ENCODE data around the gene SPEF1. TPM values are rescaled to one million over a fixed set of nuclear protein-coding genes. Genes with fewer than 3 reads are reported as not detected.

SPEF1 gene
- total RNA-seq, 2 donors from 2014 or later = 0.35 to 0.44 TPM

GRCh38 chr20:3753098-3753497 is 28.1 kb downstream of the SPEF1 start:
- peaks cover 49% of the 10 kb centered on the region for H3K27me3 ChIP-seq (ENCODE audit: control insufficient read depth, insufficient read depth, low read length, poor library complexity, severe bottlenecking)
- no peak overlapping the region for H3K27ac Mint-ChIP-seq
- no peaks in the 10 kb centered on the region for H3K4me1 ChIP-seq (ENCODE audit: control insufficient read depth, insufficient read depth, low read length)
- no peaks in the 10 kb centered on the region for H3K9me3 Mint-ChIP-seq
- H3K4me3 Mint-ChIP-seq = no peak overlapping the region
- peaks cover 6% of the 10 kb centered on the region for H3K36me3 Mint-ChIP-seq (ENCODE audit: low read depth)
- H3K4me1 Mint-ChIP-seq = peaks cover 4% of the 10 kb centered on the region
- DNase-seq = peak; percentile 92
- H3K27ac ChIP-seq (ENCODE audit: low read depth, low read length) = no peak overlapping the region
- H3K27me3 Mint-ChIP-seq (ENCODE audit: insufficient read depth) = peaks cover 48% of the 10 kb centered on the region
- 37 to 60% methylated on average over 1 to 4 of the region's 4 CpGs for WGBS, 2 experiments (ENCODE audit: insufficient coverage in 1 of 2, insufficient read length in 1 of 2)
- peaks cover 8% of the 10 kb centered on the region for H3K36me3 ChIP-seq (ENCODE audit: control insufficient read depth, insufficient read depth, low read length)
- peak; percentile 87 for TF ChIP-seq CTCF (conservative IDR thresholded peaks at IDR 0.05)
- H3K4me3 ChIP-seq (ENCODE audit: low read length) = no peak overlapping the region
- H3K9ac ChIP-seq (ENCODE audit: extremely low read depth, low read length, poor library complexity, severe bottlenecking) = no peak overlapping the region
- no peaks in the 10 kb centered on the region for H3K9me3 ChIP-seq (ENCODE audit: control insufficient read depth, low read length)

GRCh38 chr20:3752386-3752759 is 28.9 kb downstream of the SPEF1 start:
- no peak for DNase-seq
- peaks cover 4% of the 10 kb centered on the region for H3K4me1 Mint-ChIP-seq
- peaks cover 2% of the 10 kb centered on the region for H3K36me3 Mint-ChIP-seq (ENCODE audit: low read depth)
- no peaks in the 10 kb centered on the region for H3K9me3 Mint-ChIP-seq
- H3K4me1 ChIP-seq (ENCODE audit: control insufficient read depth, insufficient read depth, low read length) = no peaks in the 10 kb centered on the region
- no peak overlapping the region for H3K27ac ChIP-seq (ENCODE audit: low read depth, low read length)
- H3K9ac ChIP-seq (ENCODE audit: extremely low read depth, low read length, poor library complexity, severe bottlenecking) = no peak overlapping the region
- TF ChIP-seq CTCF (conservative IDR thresholded peaks at IDR 0.05) = no peak
- peaks cover 1% of the 10 kb centered on the region for H3K36me3 ChIP-seq (ENCODE audit: control insufficient read depth, insufficient read depth, low read length)
- 47 to 54% methylated on average over 8 to 13 of the region's 13 CpGs for WGBS, 2 experiments (ENCODE audit: insufficient coverage in 1 of 2, insufficient read length in 1 of 2)
- peaks cover 53% of the 10 kb centered on the region for H3K27me3 ChIP-seq (ENCODE audit: control insufficient read depth, insufficient read depth, low read length, poor library complexity, severe bottlenecking)
- H3K9me3 ChIP-seq (ENCODE audit: control insufficient read depth, low read length) = no peaks in the 10 kb centered on the region
- H3K4me3 Mint-ChIP-seq = peak overlapping the region; percentile 37
- peaks cover 56% of the 10 kb centered on the region for H3K27me3 Mint-ChIP-seq (ENCODE audit: insufficient read depth)
- no peak overlapping the region for H3K27ac Mint-ChIP-seq
- H3K4me3 ChIP-seq (ENCODE audit: low read length) = peak overlapping the region; percentile 75

- H3K27ac ChIP-seq (ENCODE audit: low read depth, low read length) = no peak overlapping the region
- no peak for TF ChIP-seq CTCF (conservative IDR thresholded peaks at IDR 0.05)
- peaks cover 4% of the 10 kb centered on the region for H3K4me1 Mint-ChIP-seq
- no peaks in the 10 kb centered on the region for H3K36me3 ChIP-seq (ENCODE audit: control insufficient read depth, insufficient read depth, low read length)
- H3K9me3 ChIP-seq (ENCODE audit: control insufficient read depth, low read length) = no peaks in the 10 kb centered on the region
- peaks cover 59% of the 10 kb centered on the region for H3K27me3 ChIP-seq (ENCODE audit: control insufficient read depth, insufficient read depth, low read length, poor library complexity, severe bottlenecking)
- H3K27me3 Mint-ChIP-seq (ENCODE audit: insufficient read depth) = peaks cover 61% of the 10 kb centered on the region
- H3K9me3 Mint-ChIP-seq = no peaks in the 10 kb centered on the region
- H3K4me3 ChIP-seq (ENCODE audit: low read length) = peak overlapping the region; percentile 75
- H3K4me1 ChIP-seq (ENCODE audit: control insufficient read depth, insufficient read depth, low read length) = no peaks in the 10 kb centered on the region
- no peak overlapping the region for H3K9ac ChIP-seq (ENCODE audit: extremely low read depth, low read length, poor library complexity, severe bottlenecking)
- DNase-seq = peak; percentile 92
- WGBS, 2 experiments (ENCODE audit: insufficient coverage in 1 of 2, insufficient read length in 1 of 2) = 6 to 9% methylated on average over 25 to 95 of the region's 95 CpGs
- peak overlapping the region; percentile 37 for H3K4me3 Mint-ChIP-seq
- no peaks in the 10 kb centered on the region for H3K36me3 Mint-ChIP-seq (ENCODE audit: low read depth)
- no peak overlapping the region for H3K27ac Mint-ChIP-seq
These were observed 29.4 kb downstream of the SPEF1 start for GRCh38 chr20:3751675-3752385.
